HEK293 (cell line): Measurements from ENCODE around the gene TP73.

Source experiments
- CTCF ChIA-PET: fragments of 350-600 bp; formaldehyde crosslinking; extraction: SDS; loops from one replicate; lab custom pipeline; 2021; ENCODE audit warnings: antibody characterized with exemption; lab: Yijun Ruan, JAX
- POLR2A ChIA-PET: fragments of 300-600 bp; formaldehyde crosslinking; extraction: SDS; loops from one replicate; lab custom pipeline; 2020; ENCODE audit warnings: antibody characterized with exemption, inconsistent platforms; lab: Yijun Ruan, JAX
- H3K27ac ChIP-seq: fragments of 200-500 bp; sonication (Bioruptor generic); 2 replicates; pipeline ENCODE4 v1.5.1; 2014; ENCODE audit warnings: low read depth, low read length, control low read depth, inconsistent platforms; ENCODE audit errors: extremely low read depth
- H3K36me3 ChIP-seq, 2 experiments: fragments of 200-500 bp in 1 of 2; sonication (Bioruptor generic) in 1 of 2; 1 replicate in 1 of 2; 2 replicates in 1 of 2; pipeline ENCODE4 v1.5.1; 2014 to 2017; ENCODE audit warnings: inconsistent platforms in 2 of 2, low read length in 2 of 2; ENCODE audit not compliant: control insufficient read depth in 2 of 2, insufficient read depth in 1 of 2
- H3K4me1 ChIP-seq: fragments of 200-500 bp; sonication (Bioruptor generic); 2 replicates; pipeline ENCODE4 v1.5.1; 2014; ENCODE audit warnings: mild to moderate bottlenecking, low read length, inconsistent platforms; ENCODE audit not compliant: control insufficient read depth, insufficient read depth
- H3K4me3 ChIP-seq: 2 replicates; pipeline ENCODE4 v1.5.1; 2011; ENCODE audit warnings: low read depth, mild to moderate bottlenecking, control low read depth, low read length, moderate library complexity
- H3K9me3 ChIP-seq: fragments of 200-500 bp; sonication (Bioruptor generic); 2 replicates; pipeline ENCODE4 v1.5.1; 2014; ENCODE audit warnings: low read depth, low read length, inconsistent platforms; ENCODE audit not compliant: control insufficient read depth, insufficient read depth
- BCL6B ChIP-seq: fragments of 450-650 bp; formaldehyde crosslinking; IDR thresholded peaks from 2 replicates; pipeline ENCODE4 v1.5.1; 2017; ENCODE audit warnings: missing biosample characterization, missing genetic modification characterization
- CTCF ChIP-seq: fragments of 450-650 bp; formaldehyde crosslinking; IDR thresholded peaks from 2 replicates; pipeline ENCODE4 v1.5.1; 2016; ENCODE audit warnings: missing biosample characterization, missing genetic modification characterization
- GFI1B ChIP-seq: fragments of 450-650 bp; formaldehyde crosslinking; IDR thresholded peaks from 2 replicates; pipeline ENCODE4 v1.5.1; 2016; ENCODE audit warnings: missing biosample characterization, missing genetic modification characterization
- HIC1 ChIP-seq: fragments of 450-650 bp; formaldehyde crosslinking; IDR thresholded peaks from 2 replicates; pipeline ENCODE4 v1.5.1; 2016; ENCODE audit warnings: missing biosample characterization, missing genetic modification characterization
- HOXA7 ChIP-seq: sonication (generic); formaldehyde crosslinking; IDR thresholded peaks from 2 replicates; pipeline ENCODE4 v1.8.1; 2022; ENCODE audit warnings: missing genetic modification reagents, borderline replicate concordance
- RBAK ChIP-seq: fragments of 450-650 bp; formaldehyde crosslinking; IDR thresholded peaks from 2 replicates; pipeline ENCODE4 v1.5.1; 2016; ENCODE audit warnings: missing biosample characterization, missing genetic modification characterization
- SCRT2 ChIP-seq: fragments of 450-650 bp; formaldehyde crosslinking; IDR thresholded peaks from 2 replicates; pipeline ENCODE4 v1.5.1; 2016; ENCODE audit warnings: missing biosample characterization, missing genetic modification characterization
- ZBTB10 ChIP-seq: fragments of 450-650 bp; formaldehyde crosslinking; IDR thresholded peaks from 2 replicates; pipeline ENCODE4 v1.5.1; 2016; ENCODE audit warnings: missing biosample characterization, missing genetic modification characterization
- ZBTB21 ChIP-seq: fragments of 450-650 bp; formaldehyde crosslinking; IDR thresholded peaks from 2 replicates; pipeline ENCODE4 v1.5.1; 2017; ENCODE audit warnings: missing biosample characterization, missing genetic modification characterization
- ZNF132 ChIP-seq: fragments of 450-650 bp; formaldehyde crosslinking; IDR thresholded peaks from 2 replicates; pipeline ENCODE4 v1.5.1; 2017; ENCODE audit warnings: missing biosample characterization, missing genetic modification characterization, borderline replicate concordance
- ZNF133 ChIP-seq: fragments of 450-650 bp; formaldehyde crosslinking; IDR thresholded peaks from 2 replicates; pipeline ENCODE4 v1.5.1; 2016; ENCODE audit warnings: missing biosample characterization, missing genetic modification characterization
- ZNF148 ChIP-seq: fragments of 450-650 bp; formaldehyde crosslinking; IDR thresholded peaks from 2 replicates; pipeline ENCODE4 v1.5.0; 2017; ENCODE audit warnings: missing biosample characterization, missing genetic modification characterization, borderline replicate concordance
- ZNF394 ChIP-seq: fragments of 450-650 bp; formaldehyde crosslinking; IDR thresholded peaks from 2 replicates; pipeline ENCODE4 v1.5.1; 2016; ENCODE audit warnings: missing biosample characterization, missing genetic modification characterization, mild to moderate bottlenecking, moderate library complexity, borderline replicate concordance
- ZNF449 ChIP-seq: fragments of 450-650 bp; formaldehyde crosslinking; IDR thresholded peaks from 2 replicates; pipeline ENCODE4 v1.5.1; 2017; ENCODE audit warnings: missing biosample characterization, mild to moderate bottlenecking, missing genetic modification characterization, moderate library complexity
- ZNF561 ChIP-seq: fragments of 450-650 bp; IDR thresholded peaks from 2 replicates; pipeline ENCODE4 v1.5.1; 2018; ENCODE audit warnings: missing biosample characterization, missing genetic modification characterization, borderline replicate concordance
- ZNF621 ChIP-seq: fragments of 450-650 bp; formaldehyde crosslinking; IDR thresholded peaks from 2 replicates; pipeline ENCODE4 v1.5.1; 2017; ENCODE audit warnings: missing biosample characterization, missing genetic modification characterization
- ZNF701 ChIP-seq: fragments of 450-650 bp; formaldehyde crosslinking; IDR thresholded peaks from 2 replicates; pipeline ENCODE4 v1.5.1; 2016; ENCODE audit warnings: missing biosample characterization, missing genetic modification characterization
- ZNF76 ChIP-seq: fragments of 450-650 bp; formaldehyde crosslinking; IDR thresholded peaks from 2 replicates; pipeline ENCODE4; 2016; ENCODE audit warnings: low read depth, missing biosample characterization, missing genetic modification characterization, borderline replicate concordance

The TP73 gene

GRCh38 chr1:3749512-3749911, 97.2 kb downstream of the TP73 start:
- no peak overlapping the region for H3K4me3 ChIP-seq
- CTCF ChIA-PET: no interaction called here
- TF ChIP-seq ZNF701 (no peak), HOXA7 (no peak), CTCF (tag by site-specific recombination) (no peak), ZBTB21 (no peak), ZBTB10 (no peak), SCRT2 (tag by site-specific recombination) (peak; percentile 67), ZNF148 (tag by site-specific recombination) (no peak), ZNF449 (tag by site-specific recombination) (no peak)
- TF ChIP-seq, all 188 proteins: peak for 1
- no peaks in the 10 kb centered on the region for H3K9me3 ChIP-seq
- no peaks in the 10 kb centered on the region for H3K4me1 ChIP-seq
- POLR2A ChIA-PET: no interaction called here
- peaks cover 0 to 16% of the 10 kb centered on the region in 2 experiments; a peak in 1 of 3 replicates for H3K36me3 ChIP-seq
- no peak overlapping the region for H3K27ac ChIP-seq

- no peak overlapping the region for H3K4me3 ChIP-seq
- H3K27ac ChIP-seq: no peak overlapping the region
- H3K9me3 ChIP-seq: no peaks in the 10 kb centered on the region
- peaks cover 0 to 4% of the 10 kb centered on the region in 2 experiments; a peak in 1 of 3 replicates for H3K36me3 ChIP-seq
- CTCF ChIA-PET: no interaction called here
- TF ChIP-seq ZNF76 (tag by site-specific recombination): no peak
- no peak for TF ChIP-seq ZNF132 (tag by site-specific recombination)
- no peak for TF ChIP-seq BCL6B (tag by site-specific recombination)
- no peak for TF ChIP-seq RBAK (tag by site-specific recombination)
- no peak for TF ChIP-seq HIC1 (tag by site-specific recombination)
- no peak for TF ChIP-seq ZNF394
- TF ChIP-seq GFI1B (tag by site-specific recombination): no peak
- no peak for TF ChIP-seq ZNF621 (tag by site-specific recombination)
- TF ChIP-seq ZNF133 (tag by site-specific recombination): no peak
- no peak for TF ChIP-seq ZNF561 (tag by site-specific recombination)
- H3K4me1 ChIP-seq: no peaks in the 10 kb centered on the region
- POLR2A ChIA-PET: no interaction called here
Observed at GRCh38 chr1:3750741-3751140, 98.4 kb downstream of the TP73 start.
